Measurements from ENCODE around the gene TPPP2.

The TPPP2 gene

GRCh38 chr14:21056520-21057163 lies 26.6 kb downstream of the TPPP2 start:
- no peak overlapping the region for H3K27ac ChIP-seq
- no peak for TF ChIP-seq ZFX (IDR thresholded peaks at IDR 0.05; ENCODE audit: borderline replicate concordance)
- no peak for TF ChIP-seq CTCF (IDR thresholded peaks at IDR 0.05)

GRCh38 chr14:21057803-21058675 lies 28.0 kb downstream of the TPPP2 start, which contains the start of gene RNASE8:
TSS of gene RNASE8 (plus strand) at chr14:21057822. CDS start at chr14:21057893, 71 bp downstream.
- no peak within 1 kb of the TSS for H3K27ac ChIP-seq
- no peak for TF ChIP-seq ZFX (IDR thresholded peaks at IDR 0.05; ENCODE audit: borderline replicate concordance)
- TF ChIP-seq CTCF (IDR thresholded peaks at IDR 0.05) = no peak

- TF ChIP-seq CTCF (IDR thresholded peaks at IDR 0.05) (no peak), ZFX (IDR thresholded peaks at IDR 0.05; ENCODE audit: borderline replicate concordance) (no peak)
- H3K27ac ChIP-seq = no peak overlapping the region
These were observed 28.9 kb downstream of the TPPP2 start for GRCh38 chr14:21058903-21059302.

GRCh38 chr14:21059842-21060613 lies 30.0 kb downstream of the TPPP2 start:
- H3K27ac ChIP-seq = no peak overlapping the region
- no peak for TF ChIP-seq ZFX (IDR thresholded peaks at IDR 0.05; ENCODE audit: borderline replicate concordance)
- TF ChIP-seq CTCF (IDR thresholded peaks at IDR 0.05) = no peak

- H3K27ac ChIP-seq = no peak overlapping the region
- no peak for TF ChIP-seq ZFX (IDR thresholded peaks at IDR 0.05; ENCODE audit: borderline replicate concordance)
- no peak for TF ChIP-seq CTCF (IDR thresholded peaks at IDR 0.05)
These were observed 30.8 kb downstream of the TPPP2 start for GRCh38 chr14:21060614-21061346.

GRCh38 chr14:21061347-21061668 lies 31.3 kb downstream of the TPPP2 start:
- no peak overlapping the region for H3K27ac ChIP-seq
- no peak for TF ChIP-seq CTCF (IDR thresholded peaks at IDR 0.05)
- no peak for TF ChIP-seq ZFX (IDR thresholded peaks at IDR 0.05; ENCODE audit: borderline replicate concordance)
